H1 (cell line): Measurements from ENCODE around the gene KATNAL1. TPM values are rescaled to one million over a fixed set of nuclear protein-coding genes. Genes with fewer than 3 reads are reported as not detected.

ENCODE experiments used
- CTCF ChIA-PET: fragments of 300-600 bp; sonication (Branson Sonifier 250); formaldehyde crosslinking; loops from one replicate; lab custom pipeline; 2021; ENCODE audit not compliant: partially characterized antibody; lab: Charles Lee
- POLR2A ChIA-PET: fragments of 300-600 bp; sonication (Branson Sonifier 250); formaldehyde crosslinking; loops from one replicate; lab custom pipeline; 2021; ENCODE audit warnings: inconsistent platforms; ENCODE audit not compliant: partially characterized antibody; lab: Charles Lee
- DNase-seq, 2 experiments: peaks; one replicate each; pipeline versions ENCODE4 v3.0.0 to v3.0.0-alpha.2; 2010 to 2022; ENCODE audit warnings: low spot score in 2 of 2, low read depth in 1 of 2, mixed read lengths in 1 of 2
- FAIRE-seq: peaks from 2 replicates; lab custom pipeline; 2011; peaks lifted over from hg19 to GRCh38; lab: Jason Lieb, UNC
- H2AFZ ChIP-seq: 2 replicates; pipeline ENCODE4 v1.8.1; 2012; ENCODE audit warnings: low read length, inconsistent platforms
- H2AK5ac ChIP-seq: 2 replicates; pipeline ENCODE4 v1.6.1; 2013; ENCODE audit warnings: low read depth, low read length
- H2BK120ac ChIP-seq: replicated peaks from 2 replicates; pipeline ENCODE3; 2013; ENCODE audit warnings: low read depth, low read length, inconsistent platforms
- H2BK12ac ChIP-seq: 2 replicates; pipeline ENCODE4 v1.6.1; 2013; ENCODE audit warnings: low read depth, low read length
- H2BK15ac ChIP-seq: 2 replicates; pipeline ENCODE4 v1.6.1; 2013; ENCODE audit warnings: low read length
- H2BK20ac ChIP-seq: 2 replicates; pipeline ENCODE4 v1.6.1; 2013; ENCODE audit warnings: low read length
- H2BK5ac ChIP-seq: 2 replicates; pipeline ENCODE4 v1.6.1; 2013; ENCODE audit warnings: low read depth, low read length
- H3K14ac ChIP-seq: 2 replicates; pipeline ENCODE4 v1.6.1; 2013; ENCODE audit warnings: inconsistent platforms; ENCODE audit not compliant: insufficient read length
- H3K18ac ChIP-seq: 2 replicates; pipeline ENCODE4 v1.6.1; 2013; ENCODE audit warnings: low read length; ENCODE audit errors: extremely low read depth
- H3K23ac ChIP-seq: 2 replicates; pipeline ENCODE4 v1.6.1; 2013; ENCODE audit warnings: inconsistent platforms; ENCODE audit not compliant: insufficient read length
- H3K23me2 ChIP-seq: 2 replicates; pipeline ENCODE4 v1.6.1; 2013; ENCODE audit warnings: low read depth, low read length
- H3K27ac ChIP-seq: 2 replicates; pipeline ENCODE4 v1.6.1; 2011; ENCODE audit warnings: low read depth, low read length, inconsistent platforms
- H3K27me3 ChIP-seq, 4 experiments: replicated peaks in 1 of 4; 1 replicate in 1 of 4; 2 replicates in 3 of 4; pipeline versions ENCODE4 v1.6.1 to v1.8.1; 2011 to 2013; ENCODE audit warnings: low read length in 3 of 4, mild to moderate bottlenecking in 3 of 4, inconsistent platforms in 2 of 4, mixed read lengths in 2 of 4, moderate library complexity in 1 of 4; ENCODE audit not compliant: control insufficient read depth in 3 of 4, insufficient read depth in 3 of 4; ENCODE audit errors: extremely low read depth in 1 of 4
- H3K36me3 ChIP-seq, 4 experiments: 2 replicates each; pipeline versions ENCODE4 v1.6.1 to v1.8.1; 2011 to 2013; ENCODE audit warnings: mild to moderate bottlenecking in 4 of 4, low read length in 3 of 4, moderate library complexity in 2 of 4, control low read depth in 1 of 4, inconsistent platforms in 1 of 4; ENCODE audit not compliant: insufficient read depth in 4 of 4, control insufficient read depth in 2 of 4
- H3K4ac ChIP-seq: replicated peaks from 2 replicates; pipeline ENCODE3; 2013; ENCODE audit warnings: low read length, low read depth, mixed read lengths, inconsistent platforms; ENCODE audit not compliant: insufficient read length
- H3K4me1 ChIP-seq, 4 experiments: replicated peaks in 1 of 4; 1 replicate in 1 of 4; 2 replicates in 3 of 4; pipeline versions ENCODE4 v1.6.1 to v1.8.1; 2011 to 2013; ENCODE audit warnings: low read length in 3 of 4, inconsistent platforms in 2 of 4, mixed read lengths in 1 of 4; ENCODE audit not compliant: insufficient read depth in 4 of 4, control insufficient read depth in 3 of 4
- H3K4me2 ChIP-seq, 2 experiments: 2 replicates each; pipeline versions ENCODE4 v1.6.1 to v1.8.1; 2011 to 2013; ENCODE audit warnings: low read depth in 2 of 2, low read length in 2 of 2, control low read depth in 1 of 2, inconsistent platforms in 1 of 2, mild to moderate bottlenecking in 1 of 2; ENCODE audit not compliant: insufficient read depth in 1 of 2
- H3K4me3 ChIP-seq, 4 experiments: fragments of 200-600, 300-600 bp in 1 of 4; sonication (generic), shearing (Covaris generic), sonication (Bioruptor Twin) in 1 of 4; 2 replicates each; pipeline versions ENCODE4 v1.5.1 to v1.8.1; 2011 to 2016; ENCODE audit warnings: low read length in 4 of 4, low read depth in 3 of 4, control low read depth in 2 of 4, inconsistent platforms in 2 of 4, mild to moderate bottlenecking in 2 of 4, mixed read lengths in 1 of 4, moderate library complexity in 1 of 4; ENCODE audit not compliant: insufficient read depth in 2 of 4; ENCODE audit errors: extremely low read depth in 1 of 4
- H3K56ac ChIP-seq: replicated peaks from 2 replicates; pipeline ENCODE3; 2013; ENCODE audit warnings: low read depth, mild to moderate bottlenecking, mixed read lengths, low read length, inconsistent platforms; ENCODE audit not compliant: insufficient read length
- H3K79me1 ChIP-seq: 2 replicates; pipeline ENCODE4 v1.6.1; 2013; ENCODE audit warnings: low read depth, low read length, control low read depth
- H3K79me2 ChIP-seq, 2 experiments: 2 replicates each; pipeline versions ENCODE4 v1.6.1 to v1.8.1; 2012 to 2013; ENCODE audit warnings: low read length in 2 of 2, mild to moderate bottlenecking in 2 of 2, inconsistent platforms in 1 of 2; ENCODE audit not compliant: insufficient read depth in 2 of 2, control insufficient read depth in 1 of 2
- H3K9ac ChIP-seq, 4 experiments: replicated peaks in 1 of 4; 1 replicate in 1 of 4; 2 replicates in 3 of 4; pipeline versions ENCODE4 v1.6.1 to v1.8.1; 2011 to 2013; ENCODE audit warnings: low read depth in 3 of 4, low read length in 3 of 4, control low read depth in 2 of 4, mild to moderate bottlenecking in 2 of 4, moderate library complexity in 2 of 4, inconsistent platforms in 1 of 4; ENCODE audit errors: extremely low read depth in 1 of 4
- H3K9me3 ChIP-seq, 2 experiments: 2 replicates each; pipeline versions ENCODE4 v1.6.1 to v1.8.1; 2012 to 2013; ENCODE audit warnings: mild to moderate bottlenecking in 2 of 2, moderate library complexity in 2 of 2, control low read depth in 1 of 2, inconsistent platforms in 1 of 2, low read depth in 1 of 2, low read length in 1 of 2, mixed read lengths in 1 of 2; ENCODE audit not compliant: insufficient read depth in 2 of 2
- H4K20me1 ChIP-seq, 2 experiments: replicated peaks in 1 of 2; 2 replicates each; pipeline versions ENCODE3 to v1.8.1; 2011 to 2013; ENCODE audit warnings: inconsistent platforms in 2 of 2, low read length in 2 of 2, mild to moderate bottlenecking in 1 of 2; ENCODE audit not compliant: insufficient read depth in 2 of 2, control insufficient read depth in 1 of 2
- H4K5ac ChIP-seq: 2 replicates; pipeline ENCODE4 v1.6.1; 2013; ENCODE audit warnings: low read length, low read depth, mixed read lengths, inconsistent platforms; ENCODE audit not compliant: insufficient read length
- H4K8ac ChIP-seq: 2 replicates; pipeline ENCODE4 v1.8.0; 2013; ENCODE audit warnings: mild to moderate bottlenecking, moderate library complexity, low read length, inconsistent platforms; ENCODE audit not compliant: insufficient read depth; ENCODE audit errors: extremely low read depth
- H4K91ac ChIP-seq: replicated peaks from 2 replicates; pipeline ENCODE3; 2013; ENCODE audit warnings: low read length, mixed read lengths, inconsistent platforms; ENCODE audit not compliant: insufficient read length
- EGR1 ChIP-seq: IDR thresholded peaks from 2 replicates; pipeline ENCODE4 v1.6.1; 2011; ENCODE audit warnings: low read depth, low read length, borderline replicate concordance
- WGBS, 2 experiments: shearing (Covaris generic) in 1 of 2; methylation state at CpG; one replicate each; pipeline versions ENCODE4 v1.1.6 to v1.1.7; 2013 to 2015; ENCODE audit warnings: low lambda C conversion rate in 2 of 2, mixed read lengths in 2 of 2, inconsistent platforms in 1 of 2, low coverage in 1 of 2, missing lambda C conversion rate in 1 of 2; ENCODE audit not compliant: insufficient replicate concordance in 2 of 2, insufficient coverage in 1 of 2, insufficient read length in 1 of 2; ENCODE audit errors: extremely low coverage in 1 of 2, missing lambda C conversion rate in 1 of 2; 5-methylcytosine and 5-hydroxymethylcytosine counted together
- polyA plus RNA-seq, 7 experiments: library from polyadenylated mRNA; depleted of rRNA in 3 of 7; stranded (reverse) in 5 of 7; unstranded in 2 of 7; fragments of >200 nt in 5 of 7; fragments of 200-250 nt in 2 of 7; gene quantifications; 1 replicate in 5 of 7; 2 replicates in 1 of 7; 4 replicates in 1 of 7; pipeline versions ENCODE4 v1.2.1 to v1.2.3, GENCODE V29; 2011 to 2013; ENCODE audit warnings: missing spikeins in 2 of 7, mixed read lengths in 2 of 7
- total RNA-seq: library from RNA; stranded (reverse); fragmentation: NEBNext Ultra II Directional; extraction: Animal tissue kit (Norgen Biotek cat#: 25700); gene quantifications from 2 replicates; pipeline ENCODE4 v1.2.1, GENCODE V29; 2021

KATNAL1 gene
- total and polyA plus RNA-seq, 2 of the 8 experiments (the other 6 are each of a cell fraction or from before 2014, with no cell fraction given): 4.0 to 13.2 TPM

DNA sequence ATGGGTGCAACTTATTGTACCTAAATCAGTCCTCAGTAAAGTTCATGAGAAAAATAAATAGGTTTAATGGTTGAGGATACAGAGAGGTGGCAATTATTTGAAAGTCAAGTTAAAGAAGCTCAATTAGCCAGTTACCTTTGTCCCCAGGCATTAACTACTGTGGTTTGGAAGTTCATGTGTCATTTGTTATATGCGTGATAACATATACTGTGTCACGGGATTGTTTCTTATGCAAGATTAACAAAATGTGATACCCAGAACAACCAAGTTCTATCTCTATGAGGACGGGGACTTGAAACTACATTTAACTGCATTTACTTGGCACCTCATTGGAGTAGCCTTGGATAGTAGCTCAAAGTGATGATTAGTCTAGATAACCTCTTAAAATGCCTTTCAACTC is 13.9 kb upstream of the KATNAL1 start:
- no peaks in the 10 kb centered on the region; a peak in 2 of 7 replicates for H3K4me1 ChIP-seq

More for the DNA sequence above, 13.9 kb upstream of the KATNAL1 start:
- H3K36me3 ChIP-seq: no peaks in the 10 kb centered on the region
- no peaks in the 10 kb centered on the region for H3K27me3 ChIP-seq
- no peak overlapping the region for H3K9ac ChIP-seq
- no peak overlapping the region for H3K4ac ChIP-seq
- no peaks in the 10 kb centered on the region for H4K20me1 ChIP-seq
- H4K5ac ChIP-seq: no peak overlapping the region
- H4K91ac ChIP-seq: no peak overlapping the region
- no peak overlapping the region for H3K18ac ChIP-seq
- no peak overlapping the region for H3K4me3 ChIP-seq
- H2BK20ac ChIP-seq: no peak overlapping the region
- peaks cover 0 to 4% of the 10 kb centered on the region in 2 experiments; a peak in 1 of 4 replicates for H3K9me3 ChIP-seq
- no peak overlapping the region for H2BK5ac ChIP-seq
- no peak overlapping the region for H3K14ac ChIP-seq
- POLR2A ChIA-PET: no interaction called here
- H2BK15ac ChIP-seq: no peak overlapping the region
- 89% methylated on average over 3 of the region's 3 CpGs; no CpG with 5 or more reads in 1 of the 2 experiments for WGBS, 2 experiments
- H3K23ac ChIP-seq: no peak overlapping the region
- CTCF ChIA-PET: interaction anchor here (1.1 kb wide), 1 partner anchor 167 kb away, joined by 3 read pairs; no protein-coding TSS in a partner anchor
- FAIRE-seq (no peak), DNase-seq (no peak)
- no peak overlapping the region for H2AK5ac ChIP-seq
- H3K79me2 ChIP-seq: no peaks in the 10 kb centered on the region
- no peak overlapping the region for H4K8ac ChIP-seq
- no peak overlapping the region for H2BK120ac ChIP-seq
- no peak overlapping the region for H3K4me2 ChIP-seq
- no peaks in the 10 kb centered on the region for H3K23me2 ChIP-seq
- no peak overlapping the region for H3K56ac ChIP-seq
- H2AFZ ChIP-seq: no peak overlapping the region
- no peak for TF ChIP-seq EGR1
- no peaks in the 10 kb centered on the region for H3K79me1 ChIP-seq
- no peak overlapping the region for H2BK12ac ChIP-seq
- no peak overlapping the region for H3K27ac ChIP-seq
